ENCODE results near the gene NRCAM. TPM values are rescaled to one million over a fixed set of nuclear protein-coding genes. Genes with fewer than 3 reads are reported as not detected.
A peak's percentile ranks its signal among the peaks of the same experiment; 100 is the strongest.

Gene NRCAM
- polyA plus RNA-seq, 2 of the 4 experiments (the other 2 are of a cell fraction) = 129 to 210 TPM

GRCh38 chr7:108283252-108283651, 173.0 kb downstream of the NRCAM start:
- ChIA-PET CTCF (no interaction called here), POLR2A (no interaction called here)
- H3K4me2 ChIP-seq = peak overlapping the region; percentile 62
- no peak for TF ChIP-seq FOSB (CRISPR knock-in tag; IDR thresholded peaks at IDR 0.05)
- peak; percentile 21; the same call in 1 of the 2 replicates for TF ChIP-seq GATA3 (IDR thresholded peaks at IDR 0.05; ENCODE audit: borderline replicate concordance)
- TF ChIP-seq MYC (IDR thresholded peaks at IDR 0.05; ENCODE audit: borderline replicate concordance, low read length) = no peak
- no peak for TF ChIP-seq NFE2L2 (conservative IDR thresholded peaks at IDR 0.05; ENCODE audit: low read length)
- no peak for TF ChIP-seq CTCF (IDR thresholded peaks at IDR 0.05)
- no peak for TF ChIP-seq REST (IDR thresholded peaks at IDR 0.05)
- no peak for TF ChIP-seq SREBF2 (IDR thresholded peaks at IDR 0.05)
- TF ChIP-seq KDM1A (IDR thresholded peaks at IDR 0.05; ENCODE audit: low read depth) = no peak
- TF ChIP-seq EP300 (IDR thresholded peaks at IDR 0.05) = no peak
- peak; percentile 29; the same call in 1 of the 2 replicates for TF ChIP-seq MAX (IDR thresholded peaks at IDR 0.05)
- no peak for TF ChIP-seq MAFK (IDR thresholded peaks at IDR 0.05; ENCODE audit: partially characterized antibody)
- no peak for TF ChIP-seq RNF2 (IDR thresholded peaks at IDR 0.05; ENCODE audit: borderline replicate concordance, low read depth)
- no peak for TF ChIP-seq KDM5A (IDR thresholded peaks at IDR 0.05)
- TF ChIP-seq EHMT2 (IDR thresholded peaks at IDR 0.05; ENCODE audit: low read depth) = no peak
- no peak for TF ChIP-seq HEYL (CRISPR knock-in tag; IDR thresholded peaks at IDR 0.05)
- TF ChIP-seq TFCP2L1 (CRISPR knock-in tag; IDR thresholded peaks at IDR 0.05) = no peak
- no peak for TF ChIP-seq HES2 (IDR thresholded peaks at IDR 0.05)
- TF ChIP-seq JUNB (IDR thresholded peaks at IDR 0.05) = peak; percentile 38; the same call in 1 of the 2 replicates
- no peak for TF ChIP-seq EHF (CRISPR knock-in tag; IDR thresholded peaks at IDR 0.05)
- TF ChIP-seq FOSL2 (IDR thresholded peaks at IDR 0.05) = no peak
- 0 out of 2 replicates have a peak, but pooled peaks have one; percentile 45 for TF ChIP-seq FOSL2 (CRISPR knock-in tag; IDR thresholded peaks at IDR 0.05)
- H3K9me3 ChIP-seq = no peaks in the 10 kb centered on the region
- H3K4me1 ChIP-seq = peaks cover 78% of the 10 kb centered on the region
- peak; percentile 74 for FAIRE-seq
- peak; percentile 57 to 65 for ATAC-seq
- H3K4me3 ChIP-seq = no peak overlapping the region
- peak overlapping the region; percentile 61 to 72; a peak in 4 of 6 replicates for H3K27ac ChIP-seq
- 15% methylated on average over 3 of the region's 3 CpGs for WGBS (ENCODE audit: missing lambda C conversion rate)
- peak in 1 of 2 experiments; percentile 45 for DNase-seq (ENCODE audit: low read depth in 1 of 2, low spot score in 1 of 2)

- H3K4me2 ChIP-seq = peak overlapping the region; percentile 62
- no peaks in the 10 kb centered on the region for H3K9me3 ChIP-seq
- 28% methylated on average over 4 of the region's 4 CpGs for WGBS (ENCODE audit: missing lambda C conversion rate)
- ATAC-seq (peak; percentile 37 to 39; a peak in 3 of 6 replicates), FAIRE-seq (no peak), DNase-seq (ENCODE audit: low read depth in 1 of 2, low spot score in 1 of 2) (no peak)
- CTCF ChIA-PET = interaction anchor here (1.1 kb wide), 1 partner anchor 16 kb away, joined by 3 read pairs; no protein-coding TSS in a partner anchor
- H3K4me3 ChIP-seq = no peak overlapping the region
- H3K4me1 ChIP-seq = peaks cover 78% of the 10 kb centered on the region
- POLR2A ChIA-PET = no interaction called here
- H3K27ac ChIP-seq = peak overlapping the region; percentile 61 to 72; a peak in 5 of 6 replicates
- TF ChIP-seq ESRRA (IDR thresholded peaks at IDR 0.05; ENCODE audit: borderline replicate concordance, low read length) = no peak
- no peak for TF ChIP-seq RNF2 (IDR thresholded peaks at IDR 0.05; ENCODE audit: borderline replicate concordance, low read depth)
- TF ChIP-seq RCOR1 (IDR thresholded peaks at IDR 0.05; ENCODE audit: low read depth, low read length) = no peak
- no peak for TF ChIP-seq RAD21 (conservative IDR thresholded peaks at IDR 0.05 in 1 of 2, IDR thresholded peaks at IDR 0.05 in 1 of 2)
- no peak for TF ChIP-seq SMC3 (IDR thresholded peaks at IDR 0.05)
- TF ChIP-seq POLR2AphosphoS2 (conservative IDR thresholded peaks at IDR 0.05; ENCODE audit: low read length) = no peak
- no peak for TF ChIP-seq RARB (CRISPR knock-in tag; IDR thresholded peaks at IDR 0.05)
- no peak for TF ChIP-seq PBX3 (IDR thresholded peaks at IDR 0.05)
- no peak for TF ChIP-seq HES2 (IDR thresholded peaks at IDR 0.05)
- TF ChIP-seq FOXS1 (CRISPR knock-in tag; IDR thresholded peaks at IDR 0.05) = no peak
- no peak for TF ChIP-seq CHD2 (IDR thresholded peaks at IDR 0.05; ENCODE audit: low read length, partially characterized antibody)
- no peak for TF ChIP-seq TP53 (CRISPR knock-in tag; IDR thresholded peaks at IDR 0.05)
- no peak for TF ChIP-seq USF2 (IDR thresholded peaks at IDR 0.05)
These were observed 173.7 kb downstream of the NRCAM start for GRCh38 chr7:108282427-108282996.
